Hematopoietic multipotent progenitor cell treated with erythropoietin and hydrocortisone succinate and interleukin-3 and kit ligand, for 4 days (in vitro differentiated cells): Measurements from ENCODE around the gene PNPLA8.
"Not testable (repeated sequence)": the region's sequence is repeated elsewhere in the genome, so short reads cannot be mapped to it uniquely, and the experiment has no call there.

ENCODE experiments used
- DNase-seq: peaks from one replicate; pipeline ENCODE4 v3.0.0-alpha.2; 2015

The PNPLA8 gene

DNA sequence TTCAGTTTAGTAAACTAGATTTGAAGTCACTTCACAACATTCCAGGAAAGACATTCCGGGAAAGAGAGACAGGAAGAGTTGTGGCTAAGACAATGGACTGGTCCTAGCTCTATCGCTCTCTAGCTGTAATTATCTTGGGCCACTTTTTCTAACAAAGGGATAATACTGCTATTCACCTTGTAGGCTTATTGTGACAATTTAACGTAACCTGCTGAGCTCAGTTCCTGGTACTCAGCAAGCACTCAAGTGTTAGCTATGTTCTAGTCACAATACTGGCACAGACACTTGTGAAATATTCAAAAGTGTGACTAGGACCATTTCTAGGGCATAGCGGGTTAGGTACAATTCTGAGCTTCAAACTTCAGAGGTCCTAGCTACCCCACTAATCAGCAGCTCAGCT is 57.7 kb downstream of the PNPLA8 start:
- no peak for DNase-seq

DNA sequence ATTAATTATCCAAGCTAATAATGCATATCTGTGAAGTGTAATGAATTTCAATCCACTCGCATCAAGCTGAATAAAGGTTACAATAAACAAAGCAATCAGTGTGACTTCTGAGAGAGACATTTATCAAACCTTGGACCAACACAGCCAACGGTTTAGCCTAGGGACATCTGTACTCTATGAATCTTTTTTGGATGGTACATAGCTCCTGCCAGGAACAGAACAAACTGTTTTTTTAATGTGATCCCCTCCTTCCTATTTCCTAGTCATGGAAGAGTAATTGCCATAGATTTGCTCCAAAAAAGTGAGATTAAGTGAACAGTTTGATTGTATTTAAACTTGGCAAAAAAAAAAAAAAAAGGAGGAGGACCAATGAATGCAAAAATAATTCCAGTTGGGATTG is 58.5 kb downstream of the PNPLA8 start:
- DNase-seq, result no peak

DNA sequence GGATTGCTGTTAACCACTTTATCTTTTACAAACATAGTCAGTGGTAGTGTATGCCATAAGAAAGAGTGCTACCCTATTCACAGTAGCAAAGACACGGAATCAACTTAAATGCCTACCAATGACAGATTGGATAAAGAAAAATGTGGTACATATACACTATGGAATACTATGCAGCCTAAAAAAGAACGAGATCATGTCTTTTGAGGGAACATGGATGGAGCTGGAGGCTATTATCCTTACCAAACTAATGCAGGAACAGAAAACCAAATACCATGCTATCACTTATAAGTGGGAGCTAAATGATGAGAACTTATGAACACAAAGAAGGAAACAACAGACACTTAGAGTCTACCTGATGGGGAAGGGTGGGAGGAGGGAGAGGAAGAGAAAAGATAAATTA is 59.6 kb downstream of the PNPLA8 start:
- not testable (repeated sequence) for DNase-seq

DNA sequence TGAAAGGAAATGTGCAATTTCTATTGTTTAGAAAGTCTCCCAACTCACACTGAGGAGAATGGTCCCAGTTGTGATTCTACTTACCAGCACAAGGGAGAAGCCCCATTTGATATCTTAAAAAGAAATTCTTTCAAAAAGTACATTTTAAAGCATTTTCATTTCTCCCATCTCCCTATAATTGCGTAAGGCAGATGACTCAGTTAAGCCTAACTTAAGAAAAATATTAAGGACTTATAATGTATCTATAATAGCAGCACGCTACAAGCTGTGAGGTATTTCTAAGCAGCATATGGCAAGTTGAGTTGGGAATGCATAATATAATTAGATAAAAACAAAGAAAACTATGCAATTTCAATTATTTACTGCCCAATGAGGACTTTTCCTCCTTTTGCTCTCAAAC is 61.2 kb downstream of the PNPLA8 start:
- no peak for DNase-seq

DNA sequence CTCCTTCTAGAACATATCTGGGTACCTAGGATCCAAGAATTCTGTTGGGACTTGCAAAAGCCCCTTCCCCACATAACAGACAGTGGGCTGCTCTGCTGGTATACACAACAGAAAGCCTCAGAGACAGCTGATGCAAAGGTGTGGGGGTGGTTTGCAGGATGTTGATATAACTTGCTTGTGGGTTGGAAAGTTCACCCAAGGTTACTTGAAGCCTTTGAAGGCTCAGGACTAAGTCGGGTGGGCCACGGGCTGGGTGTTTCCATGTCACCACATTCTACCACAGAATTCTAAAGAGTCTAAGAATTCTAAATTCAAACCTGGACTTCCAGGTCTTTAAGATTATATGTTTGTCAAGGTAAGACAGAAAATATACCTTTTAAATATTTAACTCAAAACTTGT is 62.3 kb downstream of the PNPLA8 start:
- DNase-seq, result no peak

DNA sequence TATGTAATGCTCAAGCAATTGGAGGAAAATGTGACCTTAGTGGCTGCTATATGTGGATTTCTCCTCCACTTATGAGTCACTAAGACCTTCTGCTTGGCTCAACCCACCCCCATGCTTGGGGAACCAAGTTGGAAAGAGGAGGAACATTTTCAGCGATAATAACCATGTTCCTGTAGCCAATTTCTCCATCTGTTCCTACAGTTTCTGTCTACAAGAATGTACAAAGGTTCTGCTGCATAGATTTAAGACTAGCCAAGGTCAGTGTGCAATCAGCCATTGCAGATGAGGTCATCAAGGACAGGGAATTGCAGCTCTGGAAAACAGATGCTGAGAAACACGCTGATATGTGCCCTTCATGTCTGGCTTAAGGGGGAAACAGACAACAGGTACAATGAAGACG is 64.1 kb downstream of the PNPLA8 start:
- no peak for DNase-seq

DNA sequence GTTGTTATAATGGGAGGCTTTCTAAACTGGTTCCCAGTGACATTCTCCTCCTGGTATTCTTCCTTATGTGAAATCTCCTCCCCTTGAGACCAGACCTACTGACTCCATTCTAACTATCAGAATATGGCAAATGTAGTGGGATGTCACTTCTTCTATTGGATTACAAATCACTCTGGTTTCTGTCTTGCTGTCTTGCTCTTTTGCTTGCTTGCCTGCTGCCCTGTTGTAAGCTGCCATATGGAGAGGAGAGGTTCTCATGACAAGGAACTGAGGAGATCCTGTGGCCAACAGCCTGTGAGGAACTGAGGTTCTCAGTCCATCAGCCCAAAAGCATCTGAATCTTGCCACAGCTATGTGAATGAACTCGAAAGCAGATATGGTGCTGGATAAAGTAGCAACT is 65.0 kb downstream of the PNPLA8 start:
- DNase-seq, result no peak

DNA sequence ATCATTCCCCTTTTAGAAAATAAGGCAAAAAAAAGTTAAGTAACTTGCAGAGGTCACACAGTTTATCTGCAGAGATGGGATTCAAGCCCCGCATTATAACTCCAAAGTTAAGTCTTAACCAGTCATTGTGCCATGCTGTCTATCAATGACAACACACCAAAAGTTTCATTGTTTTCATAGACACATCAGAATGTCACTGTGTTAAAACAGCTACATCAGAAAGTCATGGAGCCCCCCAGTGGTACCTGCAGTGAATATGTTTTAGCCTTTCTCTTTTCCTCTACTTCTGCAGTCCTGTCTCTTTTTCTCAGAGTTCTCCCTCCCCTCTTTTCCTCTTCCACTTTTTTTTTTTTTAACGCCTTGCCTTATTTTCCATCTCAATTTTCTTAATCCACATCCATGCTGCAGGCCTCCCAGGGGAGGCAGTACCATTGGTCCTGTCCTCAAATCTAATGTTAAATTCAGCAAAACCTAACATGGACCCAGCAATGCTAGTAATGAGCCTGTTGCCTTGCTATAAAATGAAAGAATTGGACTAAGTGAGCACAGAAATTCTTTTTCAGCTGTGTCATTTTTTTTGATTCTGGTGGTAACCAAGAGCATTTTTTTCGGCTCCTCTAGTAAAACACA is 65.9 kb downstream of the PNPLA8 start:
- peak; percentile 70 for DNase-seq

DNA sequence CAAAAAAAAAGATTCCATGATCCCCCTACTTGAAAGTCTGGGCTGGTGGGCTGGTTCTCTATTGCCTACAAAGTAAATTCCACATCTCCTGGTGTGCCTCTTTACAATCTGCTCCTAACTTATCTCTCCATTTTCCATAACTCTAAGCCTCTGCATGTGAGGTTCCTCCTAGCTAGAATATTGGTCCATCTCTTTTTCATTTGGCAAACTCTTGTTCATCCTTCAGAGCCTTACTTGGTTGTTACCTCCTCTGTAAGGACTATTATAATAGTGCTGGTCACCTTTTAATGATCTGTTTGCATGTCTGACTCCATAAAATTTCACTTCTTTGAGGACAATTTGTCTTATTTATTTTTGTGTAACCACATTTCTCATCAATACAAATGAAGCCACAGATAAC is 68.1 kb downstream of the PNPLA8 start:
- no peak for DNase-seq

DNA sequence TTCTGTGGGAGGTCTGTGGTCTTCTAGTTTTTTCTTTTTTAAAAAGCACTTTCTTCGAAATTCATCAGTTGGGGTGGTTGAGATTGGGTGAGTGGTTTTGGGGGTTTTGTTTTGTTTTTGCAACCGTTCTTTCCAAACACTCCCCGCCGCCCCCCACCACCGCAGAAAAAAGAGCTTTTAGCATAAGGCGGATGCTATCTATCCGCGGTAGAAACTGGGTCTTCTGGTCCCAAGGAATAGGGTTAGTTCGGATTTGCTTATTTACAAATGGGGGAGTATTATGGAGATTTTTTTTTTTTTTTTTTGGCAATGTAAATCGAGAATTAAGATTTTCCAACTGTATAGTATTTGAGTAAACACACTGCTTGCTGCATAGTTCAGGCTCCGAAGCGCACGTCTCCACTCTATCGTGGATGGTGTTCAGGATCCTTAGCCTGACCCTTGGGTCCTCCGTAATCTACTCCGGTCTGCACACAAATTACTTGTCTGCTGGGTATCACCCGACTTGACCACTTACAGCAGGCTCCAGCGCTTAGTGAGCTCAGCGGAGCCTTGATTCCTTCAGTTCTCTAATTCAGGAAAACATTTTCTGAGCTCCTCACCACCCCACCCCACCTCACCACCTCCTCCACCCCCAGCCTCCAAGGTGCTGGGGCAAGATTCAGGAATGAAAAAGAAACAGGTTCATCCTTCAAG is 68.9 kb downstream of the PNPLA8 start:
- peak; percentile 4 for DNase-seq

DNA sequence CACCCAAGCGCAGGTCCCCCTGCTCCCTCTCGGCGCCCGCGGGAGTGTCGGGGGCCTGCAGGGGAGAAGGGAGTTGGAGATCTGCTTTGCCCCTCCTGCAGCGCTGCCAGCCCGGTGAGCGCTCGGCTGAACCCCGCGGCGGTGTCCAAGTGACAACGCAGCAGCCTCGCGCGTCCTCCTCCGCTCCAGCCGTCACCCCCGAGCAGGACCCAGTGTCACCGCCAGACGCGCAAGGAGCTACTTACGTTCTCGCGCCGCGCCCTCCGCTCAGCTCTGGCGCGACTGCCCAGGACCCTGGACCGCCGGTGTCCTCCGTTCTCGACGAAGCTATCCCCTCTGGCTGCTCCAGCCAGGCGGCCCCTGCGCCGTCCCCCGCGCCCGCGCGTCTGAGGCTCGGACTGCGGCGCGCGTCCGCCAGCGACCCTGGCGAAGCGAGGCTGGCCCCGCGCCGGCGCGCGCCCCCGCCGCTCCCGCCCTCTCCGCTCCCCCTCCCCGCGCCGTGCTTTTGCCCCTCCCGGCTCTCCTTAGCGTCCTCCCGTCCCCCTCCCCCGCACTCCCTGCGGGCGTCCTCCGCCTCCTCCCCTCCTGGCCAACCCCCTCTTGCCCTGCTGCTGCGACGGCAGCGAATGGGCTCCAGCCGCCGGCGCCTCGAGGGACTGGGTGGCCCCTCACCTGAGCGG is 69.8 kb downstream of the PNPLA8 start, which contains the start of gene NRCAM:
Gene NRCAM, minus strand, starts transcription at position 439 of the 680 bp plus-strand sequence. CDS start 216,372 bp downstream, outside the sequence.
- DNase-seq, result peak; percentile 69

DNA sequence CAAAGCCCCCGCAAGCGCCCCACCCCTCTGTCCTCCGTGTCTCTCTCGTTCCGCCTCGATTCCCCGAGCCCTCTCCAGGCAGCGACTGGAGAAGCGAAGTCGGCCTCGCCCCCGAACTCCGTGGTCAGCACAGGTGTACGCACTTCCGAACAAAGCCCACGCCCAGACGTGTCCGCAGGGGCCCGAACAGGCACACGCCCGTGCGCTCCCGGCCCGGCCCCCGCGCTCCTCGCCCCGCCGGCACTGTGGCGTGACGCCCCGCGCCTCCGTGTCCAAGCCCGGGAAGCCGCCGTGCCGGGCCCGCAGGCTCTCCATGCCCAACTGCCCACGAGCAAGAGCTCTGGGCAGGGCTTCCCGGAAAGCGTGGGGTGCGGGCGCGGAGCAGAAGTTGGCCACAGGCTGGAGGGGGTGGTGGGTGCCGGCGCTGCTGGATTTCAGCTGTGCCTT is 70.4 kb downstream of the PNPLA8 start:
- DNase-seq, result no peak

DNA sequence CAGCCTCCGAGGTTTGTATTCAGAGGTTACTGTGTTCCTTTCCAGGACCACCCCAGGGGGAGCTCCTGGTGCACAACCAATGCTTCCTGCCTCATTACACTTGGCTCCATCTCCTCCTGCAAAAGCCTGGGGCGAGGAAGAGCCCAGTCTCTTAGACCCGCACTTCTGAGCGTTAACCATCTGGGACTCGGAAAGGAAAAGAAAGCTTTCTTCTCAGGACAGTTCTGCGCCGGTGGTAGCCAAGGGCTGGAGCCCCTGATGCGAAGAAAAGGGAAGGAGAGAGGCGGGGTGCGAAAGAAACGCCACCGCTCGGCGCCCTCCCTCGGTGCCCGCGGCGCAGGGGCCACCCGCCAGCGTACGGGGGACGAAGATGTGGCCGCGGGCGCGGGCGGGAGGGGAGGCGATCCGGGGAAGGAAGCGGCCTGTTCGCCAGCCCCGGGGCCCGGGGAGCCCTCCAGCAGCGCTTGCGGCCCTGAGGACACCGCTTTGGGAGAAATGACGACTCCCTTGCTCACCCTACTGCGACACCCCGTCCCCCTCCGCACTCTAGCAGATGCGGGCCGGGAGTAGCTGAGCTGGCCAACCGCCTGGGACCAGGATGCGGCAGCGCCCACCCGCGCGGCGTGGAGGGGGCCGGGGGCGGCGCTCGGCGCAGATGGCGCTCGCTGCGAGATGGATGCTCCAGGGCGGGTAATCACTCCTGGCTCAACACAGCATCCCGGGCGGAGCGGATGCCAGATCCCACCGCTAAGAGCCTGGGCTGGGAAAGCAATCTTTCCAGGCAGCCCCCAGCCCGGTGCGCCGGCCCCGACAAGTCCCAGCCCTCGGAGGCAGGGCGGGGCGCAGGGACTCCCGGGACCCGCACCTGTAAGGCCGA is 71.0 kb downstream of the PNPLA8 start:
- peak; percentile 21 for DNase-seq

DNA sequence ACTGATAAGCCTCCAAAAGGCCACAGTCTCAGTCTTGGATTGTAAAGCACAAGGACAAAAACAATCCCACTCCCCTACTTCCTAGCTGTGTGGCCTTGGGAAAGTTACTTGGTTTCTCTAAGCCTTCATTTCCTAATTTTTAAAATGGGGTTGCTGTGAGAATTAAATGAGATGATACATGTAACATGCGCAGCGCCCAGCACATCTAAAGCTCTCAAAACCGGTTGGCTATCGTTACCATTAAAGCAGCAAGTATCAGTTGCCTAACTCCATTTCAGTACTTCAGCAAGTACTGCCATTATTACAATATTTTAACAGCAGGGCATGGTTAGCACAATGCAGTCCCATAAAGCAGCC is 71.6 kb downstream of the PNPLA8 start:
- DNase-seq, result no peak

DNA sequence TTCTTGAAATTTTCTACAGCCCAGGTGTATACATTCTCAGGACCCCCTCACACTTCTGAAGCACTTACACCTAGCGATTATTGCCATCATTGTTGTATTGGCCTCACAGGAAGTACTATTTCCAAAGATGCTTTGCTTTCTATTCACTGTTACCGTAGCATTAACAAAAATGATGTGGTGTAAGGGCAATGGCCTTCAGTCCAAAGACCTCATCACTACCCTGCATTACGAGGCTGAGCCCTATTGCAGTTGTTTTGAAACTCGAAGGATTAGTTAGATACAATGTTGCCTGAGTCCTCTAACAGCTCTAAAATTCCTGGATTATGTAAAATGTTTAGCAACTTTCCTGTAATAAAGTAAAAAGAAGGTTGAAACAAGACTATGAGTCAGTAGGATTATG is 72.6 kb downstream of the PNPLA8 start:
- DNase-seq, result no peak

DNA sequence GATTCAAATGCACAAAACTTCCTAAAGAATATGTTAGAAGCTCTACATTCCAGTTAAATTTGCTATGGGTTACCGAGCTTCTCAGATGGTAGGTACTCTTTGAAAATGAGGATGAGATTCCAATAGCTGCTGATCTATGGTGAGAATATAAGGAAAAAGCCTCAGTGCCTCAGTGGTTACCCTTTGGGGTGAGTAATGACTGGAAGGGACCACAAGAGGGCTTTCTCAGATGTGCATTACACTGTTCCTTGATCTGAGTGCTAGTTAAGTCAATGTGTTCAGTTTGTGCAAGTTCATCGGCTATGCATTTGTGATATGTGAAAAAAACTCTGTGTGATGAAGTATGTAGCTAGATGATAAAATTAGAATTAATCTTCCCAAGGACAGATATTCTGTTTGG is 73.2 kb downstream of the PNPLA8 start:
- peak; percentile 63 for DNase-seq

DNA sequence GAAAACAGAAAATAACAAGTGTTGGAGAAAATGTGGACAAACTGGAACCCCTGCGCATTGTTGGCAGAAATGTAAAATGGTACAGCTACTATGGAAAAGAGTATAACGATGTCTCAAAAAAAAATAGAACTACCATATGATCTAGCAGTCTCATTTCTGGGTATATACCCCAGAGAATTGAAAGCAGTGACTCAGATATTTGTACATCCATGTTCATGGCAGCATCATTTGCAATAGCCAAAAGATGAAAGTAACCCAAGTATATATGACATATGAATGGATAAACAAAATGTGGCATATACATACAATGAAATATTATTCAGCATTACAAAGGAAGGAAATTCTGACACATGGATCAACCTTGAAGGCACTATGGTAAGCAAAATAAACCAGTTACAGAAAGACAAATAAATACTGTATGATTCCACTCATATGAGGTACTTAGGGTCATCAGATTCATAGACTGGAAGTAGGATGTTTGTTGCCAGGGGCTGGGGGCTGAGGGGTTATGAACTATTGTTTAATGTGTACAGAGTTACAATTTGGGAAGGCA is 74.6 kb downstream of the PNPLA8 start:
- DNase-seq, result no peak

DNA sequence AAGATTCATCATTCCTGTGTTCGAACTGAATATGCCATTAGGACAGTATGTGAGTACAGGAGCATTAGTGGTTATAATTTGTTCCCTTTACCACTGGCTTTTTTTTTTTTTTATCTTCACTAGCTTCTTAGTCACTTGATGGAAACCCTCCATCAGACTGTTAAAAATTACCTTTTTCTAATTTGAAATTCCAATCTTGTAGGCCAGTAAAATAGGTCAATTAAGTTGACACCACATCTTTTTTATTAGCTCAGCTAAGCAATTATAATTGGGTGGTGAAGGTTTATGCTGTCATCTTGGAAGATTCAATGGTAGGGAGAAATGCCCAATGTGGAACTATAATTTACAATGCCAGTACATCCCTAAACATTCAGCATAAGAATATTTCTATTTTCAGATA is 75.8 kb downstream of the PNPLA8 start:
- no peak for DNase-seq

DNA sequence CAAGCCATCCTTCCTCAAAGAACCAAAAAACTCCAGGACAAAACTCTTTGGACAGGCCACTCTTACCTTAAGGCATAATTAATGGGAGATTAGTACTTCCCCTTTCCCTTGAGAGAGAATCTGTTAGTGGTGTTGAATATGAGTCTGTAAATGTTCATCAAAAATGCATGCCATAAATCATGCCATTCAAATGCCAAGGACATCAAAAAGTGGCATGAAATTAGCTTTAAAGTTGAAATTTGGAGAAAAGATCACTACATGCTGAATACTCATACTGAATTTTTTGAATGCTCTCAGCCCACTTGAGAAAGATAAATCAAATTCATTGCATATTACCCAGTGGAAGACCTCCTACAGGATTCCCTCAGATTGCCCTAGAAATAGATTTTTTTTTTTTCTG is 76.4 kb downstream of the PNPLA8 start:
- no peak for DNase-seq

DNA sequence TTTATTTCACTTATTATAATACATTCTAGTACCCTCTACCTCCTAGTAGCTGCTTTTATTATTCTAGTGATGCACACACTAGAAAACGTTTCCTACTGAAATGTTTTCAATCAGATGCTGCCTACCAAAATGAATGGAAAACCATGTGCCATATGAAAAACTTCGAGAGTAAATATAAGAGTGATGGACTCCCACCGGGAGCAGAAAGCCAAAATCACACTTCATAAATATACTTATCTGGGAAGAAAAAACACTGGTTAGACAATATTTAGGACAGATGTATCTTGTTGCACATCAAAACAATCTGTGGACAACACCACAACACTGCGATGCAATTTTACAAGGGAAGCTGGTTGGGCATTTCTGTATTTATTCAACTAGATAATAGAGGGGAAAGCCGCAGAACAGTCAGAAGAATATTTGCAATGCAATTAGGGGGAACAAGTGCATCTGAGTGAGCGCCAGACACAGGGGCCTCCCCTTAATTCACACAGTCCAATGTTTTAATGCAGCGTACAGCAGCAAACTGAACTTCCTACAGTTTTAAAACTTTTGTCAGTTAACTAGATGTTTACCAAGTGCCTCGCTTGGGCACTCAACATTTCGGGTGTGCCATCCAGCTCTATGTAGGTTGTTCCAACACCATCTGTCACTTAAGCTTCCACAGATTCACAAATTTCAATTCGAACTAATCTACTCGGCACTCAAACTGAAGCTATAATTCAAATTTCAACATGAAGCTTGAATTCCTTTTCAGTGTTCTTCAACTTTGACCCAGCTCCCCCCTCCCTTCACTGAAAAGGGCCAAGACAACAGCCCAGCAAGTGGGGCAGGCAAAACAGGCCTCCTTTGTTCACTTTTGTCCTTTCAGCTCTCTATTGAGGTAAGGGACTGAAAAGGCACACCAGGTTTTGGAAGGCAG is 77.1 kb downstream of the PNPLA8 start:
- no peak for DNase-seq

DNA sequence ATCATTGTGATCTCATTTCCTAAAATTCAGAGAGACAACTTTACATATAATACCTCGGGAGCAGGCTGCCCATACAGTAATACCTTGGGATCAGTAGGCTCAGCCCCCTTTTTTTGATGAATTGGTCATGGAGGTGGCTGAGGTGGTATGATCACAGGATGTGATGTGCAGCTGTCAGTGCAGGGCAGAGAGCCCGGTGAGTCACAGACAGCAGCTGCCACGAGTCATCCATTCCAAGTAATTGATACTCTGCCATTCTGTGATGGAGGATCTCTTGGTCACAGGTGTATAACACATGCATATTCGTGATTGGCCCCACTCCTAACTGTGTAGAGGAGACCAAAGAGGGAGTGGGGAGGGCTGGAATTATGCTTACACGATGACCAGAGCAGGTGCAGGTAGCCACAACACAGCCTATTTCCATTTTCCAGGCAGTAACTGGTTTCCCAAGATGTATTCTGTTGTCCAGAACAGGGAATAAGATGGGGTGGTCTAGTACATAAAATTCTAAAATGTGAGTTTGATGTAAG is 83.8 kb downstream of the PNPLA8 start:
- no peak for DNase-seq
